H1 (cell line): Measurements from ENCODE around the gene RALGAPB. TPM values are rescaled to one million over a fixed set of nuclear protein-coding genes. Genes with fewer than 3 reads are reported as not detected.

ENCODE experiments used
- CTCF ChIA-PET: fragments of 300-600 bp; sonication (Branson Sonifier 250); formaldehyde crosslinking; loops from one replicate; lab custom pipeline; 2021; ENCODE audit not compliant: partially characterized antibody; lab: Charles Lee
- POLR2A ChIA-PET: fragments of 300-600 bp; sonication (Branson Sonifier 250); formaldehyde crosslinking; loops from one replicate; lab custom pipeline; 2021; ENCODE audit warnings: inconsistent platforms; ENCODE audit not compliant: partially characterized antibody; lab: Charles Lee
- DNase-seq, 2 experiments: peaks; one replicate each; pipeline versions ENCODE4 v3.0.0 to v3.0.0-alpha.2; 2010 to 2022; ENCODE audit warnings: low spot score in 2 of 2, low read depth in 1 of 2, mixed read lengths in 1 of 2
- FAIRE-seq: peaks from 2 replicates; lab custom pipeline; 2011; peaks lifted over from hg19 to GRCh38; lab: Jason Lieb, UNC
- H2AFZ ChIP-seq: 2 replicates; pipeline ENCODE4 v1.8.1; 2012; ENCODE audit warnings: low read length, inconsistent platforms
- H2AK5ac ChIP-seq: 2 replicates; pipeline ENCODE4 v1.6.1; 2013; ENCODE audit warnings: low read depth, low read length
- H2BK120ac ChIP-seq: replicated peaks from 2 replicates; pipeline ENCODE3; 2013; ENCODE audit warnings: low read depth, low read length, inconsistent platforms
- H2BK12ac ChIP-seq: 2 replicates; pipeline ENCODE4 v1.6.1; 2013; ENCODE audit warnings: low read depth, low read length
- H2BK15ac ChIP-seq: 2 replicates; pipeline ENCODE4 v1.6.1; 2013; ENCODE audit warnings: low read length
- H2BK20ac ChIP-seq: 2 replicates; pipeline ENCODE4 v1.6.1; 2013; ENCODE audit warnings: low read length
- H2BK5ac ChIP-seq: 2 replicates; pipeline ENCODE4 v1.6.1; 2013; ENCODE audit warnings: low read depth, low read length
- H3K14ac ChIP-seq: 2 replicates; pipeline ENCODE4 v1.6.1; 2013; ENCODE audit warnings: inconsistent platforms; ENCODE audit not compliant: insufficient read length
- H3K18ac ChIP-seq: 2 replicates; pipeline ENCODE4 v1.6.1; 2013; ENCODE audit warnings: low read length; ENCODE audit errors: extremely low read depth
- H3K23ac ChIP-seq: 2 replicates; pipeline ENCODE4 v1.6.1; 2013; ENCODE audit warnings: inconsistent platforms; ENCODE audit not compliant: insufficient read length
- H3K23me2 ChIP-seq: 2 replicates; pipeline ENCODE4 v1.6.1; 2013; ENCODE audit warnings: low read depth, low read length
- H3K27ac ChIP-seq: 2 replicates; pipeline ENCODE4 v1.6.1; 2011; ENCODE audit warnings: low read depth, low read length, inconsistent platforms
- H3K27me3 ChIP-seq, 4 experiments: replicated peaks in 1 of 4; 1 replicate in 1 of 4; 2 replicates in 3 of 4; pipeline versions ENCODE4 v1.6.1 to v1.8.1; 2011 to 2013; ENCODE audit warnings: low read length in 3 of 4, mild to moderate bottlenecking in 3 of 4, inconsistent platforms in 2 of 4, mixed read lengths in 2 of 4, moderate library complexity in 1 of 4; ENCODE audit not compliant: control insufficient read depth in 3 of 4, insufficient read depth in 3 of 4; ENCODE audit errors: extremely low read depth in 1 of 4
- H3K36me3 ChIP-seq, 4 experiments: 2 replicates each; pipeline versions ENCODE4 v1.6.1 to v1.8.1; 2011 to 2013; ENCODE audit warnings: mild to moderate bottlenecking in 4 of 4, low read length in 3 of 4, moderate library complexity in 2 of 4, control low read depth in 1 of 4, inconsistent platforms in 1 of 4; ENCODE audit not compliant: insufficient read depth in 4 of 4, control insufficient read depth in 2 of 4
- H3K4ac ChIP-seq: replicated peaks from 2 replicates; pipeline ENCODE3; 2013; ENCODE audit warnings: low read length, low read depth, mixed read lengths, inconsistent platforms; ENCODE audit not compliant: insufficient read length
- H3K4me1 ChIP-seq, 4 experiments: replicated peaks in 1 of 4; 1 replicate in 1 of 4; 2 replicates in 3 of 4; pipeline versions ENCODE4 v1.6.1 to v1.8.1; 2011 to 2013; ENCODE audit warnings: low read length in 3 of 4, inconsistent platforms in 2 of 4, mixed read lengths in 1 of 4; ENCODE audit not compliant: insufficient read depth in 4 of 4, control insufficient read depth in 3 of 4
- H3K4me2 ChIP-seq, 2 experiments: 2 replicates each; pipeline versions ENCODE4 v1.6.1 to v1.8.1; 2011 to 2013; ENCODE audit warnings: low read depth in 2 of 2, low read length in 2 of 2, control low read depth in 1 of 2, inconsistent platforms in 1 of 2, mild to moderate bottlenecking in 1 of 2; ENCODE audit not compliant: insufficient read depth in 1 of 2
- H3K4me3 ChIP-seq, 4 experiments: fragments of 200-600, 300-600 bp in 1 of 4; sonication (generic), shearing (Covaris generic), sonication (Bioruptor Twin) in 1 of 4; 2 replicates each; pipeline versions ENCODE4 v1.5.1 to v1.8.1; 2011 to 2016; ENCODE audit warnings: low read length in 4 of 4, low read depth in 3 of 4, control low read depth in 2 of 4, inconsistent platforms in 2 of 4, mild to moderate bottlenecking in 2 of 4, mixed read lengths in 1 of 4, moderate library complexity in 1 of 4; ENCODE audit not compliant: insufficient read depth in 2 of 4; ENCODE audit errors: extremely low read depth in 1 of 4
- H3K56ac ChIP-seq: replicated peaks from 2 replicates; pipeline ENCODE3; 2013; ENCODE audit warnings: low read depth, mild to moderate bottlenecking, mixed read lengths, low read length, inconsistent platforms; ENCODE audit not compliant: insufficient read length
- H3K79me1 ChIP-seq: 2 replicates; pipeline ENCODE4 v1.6.1; 2013; ENCODE audit warnings: low read depth, low read length, control low read depth
- H3K79me2 ChIP-seq, 2 experiments: 2 replicates each; pipeline versions ENCODE4 v1.6.1 to v1.8.1; 2012 to 2013; ENCODE audit warnings: low read length in 2 of 2, mild to moderate bottlenecking in 2 of 2, inconsistent platforms in 1 of 2; ENCODE audit not compliant: insufficient read depth in 2 of 2, control insufficient read depth in 1 of 2
- H3K9ac ChIP-seq, 4 experiments: replicated peaks in 1 of 4; 1 replicate in 1 of 4; 2 replicates in 3 of 4; pipeline versions ENCODE4 v1.6.1 to v1.8.1; 2011 to 2013; ENCODE audit warnings: low read depth in 3 of 4, low read length in 3 of 4, control low read depth in 2 of 4, mild to moderate bottlenecking in 2 of 4, moderate library complexity in 2 of 4, inconsistent platforms in 1 of 4; ENCODE audit errors: extremely low read depth in 1 of 4
- H3K9me3 ChIP-seq, 2 experiments: 2 replicates each; pipeline versions ENCODE4 v1.6.1 to v1.8.1; 2012 to 2013; ENCODE audit warnings: mild to moderate bottlenecking in 2 of 2, moderate library complexity in 2 of 2, control low read depth in 1 of 2, inconsistent platforms in 1 of 2, low read depth in 1 of 2, low read length in 1 of 2, mixed read lengths in 1 of 2; ENCODE audit not compliant: insufficient read depth in 2 of 2
- H4K20me1 ChIP-seq, 2 experiments: replicated peaks in 1 of 2; 2 replicates each; pipeline versions ENCODE3 to v1.8.1; 2011 to 2013; ENCODE audit warnings: inconsistent platforms in 2 of 2, low read length in 2 of 2, mild to moderate bottlenecking in 1 of 2; ENCODE audit not compliant: insufficient read depth in 2 of 2, control insufficient read depth in 1 of 2
- H4K5ac ChIP-seq: 2 replicates; pipeline ENCODE4 v1.6.1; 2013; ENCODE audit warnings: low read length, low read depth, mixed read lengths, inconsistent platforms; ENCODE audit not compliant: insufficient read length
- H4K8ac ChIP-seq: 2 replicates; pipeline ENCODE4 v1.8.0; 2013; ENCODE audit warnings: mild to moderate bottlenecking, moderate library complexity, low read length, inconsistent platforms; ENCODE audit not compliant: insufficient read depth; ENCODE audit errors: extremely low read depth
- H4K91ac ChIP-seq: replicated peaks from 2 replicates; pipeline ENCODE3; 2013; ENCODE audit warnings: low read length, mixed read lengths, inconsistent platforms; ENCODE audit not compliant: insufficient read length
- KDM1A ChIP-seq: fragments of 200-600, 300-600 bp; sonication (generic); IDR thresholded peaks from 2 replicates; pipeline ENCODE4 v1.7.1; 2016; ENCODE audit warnings: mild to moderate bottlenecking, low read length, borderline replicate concordance
- ZNF274 ChIP-seq: IDR thresholded peaks from 2 replicates; pipeline ENCODE4 v1.7.0; 2012; ENCODE audit warnings: low read length, borderline replicate concordance; ENCODE audit errors: extremely low read depth
- WGBS, 2 experiments: shearing (Covaris generic) in 1 of 2; methylation state at CpG; one replicate each; pipeline versions ENCODE4 v1.1.6 to v1.1.7; 2013 to 2015; ENCODE audit warnings: low lambda C conversion rate in 2 of 2, mixed read lengths in 2 of 2, inconsistent platforms in 1 of 2, low coverage in 1 of 2, missing lambda C conversion rate in 1 of 2; ENCODE audit not compliant: insufficient replicate concordance in 2 of 2, insufficient coverage in 1 of 2, insufficient read length in 1 of 2; ENCODE audit errors: extremely low coverage in 1 of 2, missing lambda C conversion rate in 1 of 2; 5-methylcytosine and 5-hydroxymethylcytosine counted together
- polyA plus RNA-seq, 7 experiments: library from polyadenylated mRNA; depleted of rRNA in 3 of 7; stranded (reverse) in 5 of 7; unstranded in 2 of 7; fragments of >200 nt in 5 of 7; fragments of 200-250 nt in 2 of 7; gene quantifications; 1 replicate in 5 of 7; 2 replicates in 1 of 7; 4 replicates in 1 of 7; pipeline versions ENCODE4 v1.2.1 to v1.2.3, GENCODE V29; 2011 to 2013; ENCODE audit warnings: missing spikeins in 2 of 7, mixed read lengths in 2 of 7
- total RNA-seq: library from RNA; stranded (reverse); fragmentation: NEBNext Ultra II Directional; extraction: Animal tissue kit (Norgen Biotek cat#: 25700); gene quantifications from 2 replicates; pipeline ENCODE4 v1.2.1, GENCODE V29; 2021

The RALGAPB gene
- total and polyA plus RNA-seq, 2 of the 8 experiments (the other 6 are each of a cell fraction or from before 2014, with no cell fraction given): 10.6 to 35.1 TPM

DNA sequence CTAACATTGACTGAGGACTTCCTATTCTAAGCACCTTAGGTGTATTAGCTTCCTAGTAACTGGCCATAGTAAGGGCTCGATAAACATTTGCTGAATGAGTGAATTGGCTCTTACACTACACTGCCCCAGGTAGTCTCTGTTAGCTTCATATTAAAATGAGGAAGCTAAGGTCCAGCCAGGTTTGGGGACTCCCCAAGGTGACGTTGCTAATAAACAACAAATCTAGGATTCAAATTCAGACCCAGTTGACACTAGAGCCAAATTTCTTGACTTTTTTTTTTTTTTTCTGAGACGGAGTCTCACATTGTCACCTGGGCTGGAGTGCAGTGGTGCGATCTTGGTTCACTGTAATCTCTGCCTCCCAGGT, 145.2 kb downstream of the RALGAPB start:
- Histone ChIP-seq H3K36me3 (no peaks in the 10 kb centered on the region), H3K4me2 (no peak overlapping the region), H3K27ac (no peak overlapping the region), H3K9me3 (no peaks in the 10 kb centered on the region), H3K23ac (no peak overlapping the region), H4K91ac (no peak overlapping the region), H2BK120ac (no peak overlapping the region), H3K79me1 (no peaks in the 10 kb centered on the region), H3K14ac (no peak overlapping the region), H2AFZ (no peak overlapping the region), H2BK12ac (no peak overlapping the region), H3K56ac (no peak overlapping the region), H3K18ac (no peak overlapping the region), H3K9ac (no peak overlapping the region), H2AK5ac (no peak overlapping the region), H4K8ac (no peak overlapping the region), H4K20me1 (no peaks in the 10 kb centered on the region), H3K79me2 (no peaks in the 10 kb centered on the region), H3K4me1 (peaks cover 0 to 11% (median 8%) of the 10 kb centered on the region in 4 experiments; a peak in 5 of 7 replicates), H3K23me2 (no peaks in the 10 kb centered on the region), H2BK20ac (no peak overlapping the region), H3K27me3 (no peaks in the 10 kb centered on the region; a peak in 1 of 7 replicates), H3K4ac (no peak overlapping the region), H2BK5ac (no peak overlapping the region), H4K5ac (no peak overlapping the region), H2BK15ac (no peak overlapping the region), H3K4me3 (no peak overlapping the region)
- no peak for FAIRE-seq
- DNase-seq: no peak
- 91% methylated on average over 3 of the region's 4 CpGs; no CpG with 5 or more reads in 1 of the 2 experiments for WGBS, 2 experiments
- CTCF ChIA-PET: interaction anchor here (0.8 to 1.5 kb wide), 4 partner anchors 11 to 107 kb away, joined by 3 to 4 read pairs (median 3); no protein-coding TSS in a partner anchor
- TF ChIP-seq KDM1A (no peak), ZNF274 (no peak)
- POLR2A ChIA-PET: no interaction called here
